ENCODE results near the gene CCDC197. TPM values are rescaled to one million over a fixed set of nuclear protein-coding genes. Genes with fewer than 3 reads are reported as not detected.

The CCDC197 gene
- total RNA-seq, 1 experiment from 2014 or later = not detected

DNA sequence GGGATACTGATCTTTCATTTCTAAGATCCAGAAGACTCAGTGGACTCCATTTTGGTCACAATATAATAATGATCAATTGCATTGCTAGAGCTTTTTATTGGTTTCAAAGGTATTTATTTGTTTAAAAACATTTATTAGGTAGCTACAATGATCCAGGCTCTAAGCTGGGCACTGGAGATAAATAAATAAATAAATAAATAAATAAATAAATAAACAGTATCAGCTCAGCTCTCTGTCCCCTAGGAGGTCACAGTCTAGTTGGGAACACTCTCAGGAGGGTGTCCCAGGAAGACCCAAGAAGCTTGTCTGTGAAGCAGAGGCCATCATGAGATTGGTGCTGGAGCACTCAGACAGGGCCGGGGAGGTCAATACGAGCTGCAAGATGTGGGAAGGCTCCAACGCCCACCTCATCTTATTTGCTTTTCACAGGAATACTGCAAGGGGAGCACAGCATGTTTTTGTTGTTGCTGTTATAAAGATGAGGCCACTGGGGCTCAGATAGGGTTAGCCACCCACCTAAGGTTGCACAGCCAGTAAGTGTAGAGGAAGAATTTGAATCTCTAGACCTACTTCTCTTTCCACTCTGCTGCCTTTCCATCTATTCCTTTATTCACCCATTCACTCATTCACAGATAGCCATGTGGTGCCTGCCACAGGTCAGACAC is 36.2 kb upstream of the CCDC197 start:
- DNase-seq (ENCODE audit: low read depth) = no peak

DNA sequence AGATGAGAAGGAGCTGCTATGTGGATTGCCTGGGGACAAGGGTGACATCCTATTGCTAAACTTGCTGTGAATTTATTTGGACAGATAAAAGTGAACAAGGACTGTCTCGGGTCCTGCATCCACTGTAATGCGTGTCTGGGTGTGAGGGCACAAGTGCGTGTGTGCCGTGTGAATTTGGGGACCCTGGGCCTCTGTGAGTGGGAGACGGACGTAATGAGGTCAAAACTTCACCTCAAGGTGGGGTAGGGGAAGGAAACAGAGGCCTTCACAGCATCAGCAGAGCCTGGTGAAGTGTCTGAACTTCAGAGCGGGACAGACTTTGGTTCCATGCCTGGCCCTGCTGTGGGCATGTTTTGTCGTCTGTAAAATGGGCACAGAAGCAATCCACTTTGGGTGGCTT is 35.5 kb upstream of the CCDC197 start:
- no peak for DNase-seq (ENCODE audit: low read depth)

DNA sequence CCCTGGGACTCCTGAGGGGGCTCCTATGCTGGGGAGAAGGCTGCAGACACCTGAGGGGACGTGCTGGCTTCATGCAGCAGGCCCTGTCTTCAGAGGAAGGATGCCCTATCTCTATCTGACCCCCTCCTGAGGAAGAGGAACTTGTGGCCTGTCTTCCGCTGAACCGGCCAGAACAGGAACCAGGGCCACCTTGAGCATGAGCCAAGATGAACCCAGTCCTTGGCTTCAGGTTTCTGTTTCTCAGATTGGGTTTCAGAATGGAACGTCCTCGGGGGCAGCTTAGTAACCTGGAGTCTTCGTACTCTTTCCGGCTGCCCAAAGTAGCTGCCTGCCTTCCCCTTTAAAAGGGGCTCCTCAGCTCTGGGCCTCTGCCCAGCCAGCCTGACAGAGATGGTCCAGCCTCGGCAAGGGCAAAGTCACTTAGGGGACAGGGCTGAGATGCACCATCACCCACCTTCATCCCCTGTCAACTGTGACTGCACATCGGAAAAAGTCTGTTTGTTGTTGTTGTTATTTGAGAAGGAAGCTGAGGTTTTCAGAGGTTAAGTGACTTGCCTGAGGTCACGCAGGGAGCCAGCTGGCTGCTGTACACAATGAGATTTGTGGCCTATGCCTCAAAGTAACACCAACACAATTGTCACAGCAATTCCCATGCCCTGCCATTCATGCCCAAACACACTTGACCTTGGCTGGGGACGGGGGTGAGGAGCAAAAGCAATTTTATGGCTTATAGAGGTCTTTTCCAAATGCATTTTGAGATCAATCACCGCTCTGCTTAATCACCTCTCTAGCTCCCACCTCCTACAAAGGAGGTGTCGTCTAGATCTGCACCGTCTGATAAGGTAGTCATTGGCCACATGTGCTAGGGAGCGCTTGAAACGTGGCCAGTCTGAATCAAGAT is 34.1 kb upstream of the CCDC197 start:
- DNase-seq (ENCODE audit: low read depth) = peak; percentile 26

DNA sequence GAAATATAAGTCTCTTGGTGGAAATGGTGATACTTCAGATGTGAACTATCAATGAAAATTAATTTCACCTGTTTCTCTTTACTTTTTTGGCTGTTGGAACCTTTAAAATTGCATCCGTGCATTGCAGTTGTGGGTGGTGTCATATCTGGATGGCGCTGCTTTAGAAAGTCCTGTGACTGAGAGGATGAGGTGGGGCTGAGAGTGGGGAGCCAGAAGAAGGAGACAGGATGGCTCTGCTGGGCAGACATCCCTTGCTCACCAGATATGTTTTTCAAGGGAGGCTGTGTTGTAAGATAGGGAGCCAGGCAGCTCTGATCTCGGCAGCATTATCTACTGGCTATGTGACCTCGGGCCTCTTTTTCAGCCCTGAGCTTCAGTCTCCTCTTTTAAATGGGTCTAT is 33.4 kb upstream of the CCDC197 start:
- DNase-seq (ENCODE audit: low read depth) = no peak

DNA sequence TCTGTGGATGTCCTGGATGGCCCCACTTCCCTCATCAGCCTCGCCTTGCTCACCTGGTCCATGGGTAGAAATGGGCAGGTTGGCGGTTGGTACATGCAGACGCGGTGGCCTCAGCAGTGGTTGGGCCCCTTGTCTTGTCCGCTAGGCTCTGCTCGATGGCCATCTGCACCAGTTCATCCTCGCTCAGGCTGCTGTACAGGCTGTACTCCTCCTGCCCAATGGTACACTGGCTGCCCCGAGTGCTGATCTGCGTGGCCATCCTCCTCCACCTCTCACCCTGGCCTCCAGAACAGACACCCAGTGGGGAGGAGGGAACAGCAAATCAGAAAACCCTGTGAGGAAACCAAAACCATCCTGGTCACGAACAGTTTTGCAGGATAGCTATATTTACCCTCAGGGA is 32.8 kb upstream of the CCDC197 start:
- DNase-seq (ENCODE audit: low read depth) = no peak

- no peak for DNase-seq (ENCODE audit: low read depth)
Observed at GRCh38 chr14:93964820-93965286, 32.2 kb upstream of the CCDC197 start.

DNA sequence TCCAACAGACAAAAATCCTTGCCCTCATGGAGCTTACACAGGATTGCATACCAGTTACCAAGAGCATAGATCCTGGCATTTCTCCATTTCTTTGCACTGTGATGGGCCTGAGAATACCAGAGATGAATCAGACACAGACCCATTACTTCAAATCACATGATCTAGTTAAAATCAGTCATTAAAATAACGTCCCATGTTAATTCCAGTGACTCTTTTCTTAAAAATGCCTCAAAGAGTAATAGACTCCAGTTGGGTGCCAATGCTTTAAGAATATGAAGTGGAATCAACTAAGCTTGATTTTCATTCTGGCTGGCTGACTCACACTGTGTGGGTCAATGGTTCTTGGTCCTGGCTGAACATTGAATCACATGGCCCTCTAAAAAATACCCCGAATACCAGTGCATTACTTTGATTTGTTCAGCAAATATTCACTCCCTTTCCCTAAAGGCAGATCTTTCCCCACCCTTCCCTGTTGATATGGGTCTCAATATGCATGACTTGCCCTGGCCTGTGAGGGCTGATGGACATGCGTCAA is 31.7 kb upstream of the CCDC197 start:
- peak; percentile 79 for DNase-seq (ENCODE audit: low read depth)

DNA sequence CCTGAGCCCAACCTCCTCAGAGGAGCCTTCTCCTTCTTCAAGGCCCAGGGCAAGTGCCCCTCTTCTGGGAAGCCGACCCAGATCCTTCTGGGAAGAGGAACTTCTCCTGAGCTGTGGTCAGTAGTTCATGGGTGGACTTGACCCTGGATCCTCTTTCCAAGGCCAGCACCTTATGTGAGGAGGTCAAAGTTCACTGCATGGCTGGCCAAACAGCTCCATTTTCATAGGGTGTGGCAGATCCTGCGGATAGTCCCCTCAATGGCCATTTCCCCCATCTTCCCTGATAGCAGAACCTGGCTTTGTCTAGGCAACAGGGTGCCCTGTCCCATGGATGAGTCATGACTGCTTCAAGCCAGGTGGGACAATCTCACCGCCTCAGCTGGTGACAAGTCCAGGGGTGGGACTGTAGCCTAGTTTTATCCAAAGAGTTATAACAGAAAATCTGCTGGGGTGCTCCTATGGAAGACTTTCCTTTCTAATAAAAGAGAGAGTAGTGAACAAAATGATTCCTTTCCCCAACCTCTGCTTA is 31.1 kb upstream of the CCDC197 start:
- no peak for DNase-seq (ENCODE audit: low read depth)

DNA sequence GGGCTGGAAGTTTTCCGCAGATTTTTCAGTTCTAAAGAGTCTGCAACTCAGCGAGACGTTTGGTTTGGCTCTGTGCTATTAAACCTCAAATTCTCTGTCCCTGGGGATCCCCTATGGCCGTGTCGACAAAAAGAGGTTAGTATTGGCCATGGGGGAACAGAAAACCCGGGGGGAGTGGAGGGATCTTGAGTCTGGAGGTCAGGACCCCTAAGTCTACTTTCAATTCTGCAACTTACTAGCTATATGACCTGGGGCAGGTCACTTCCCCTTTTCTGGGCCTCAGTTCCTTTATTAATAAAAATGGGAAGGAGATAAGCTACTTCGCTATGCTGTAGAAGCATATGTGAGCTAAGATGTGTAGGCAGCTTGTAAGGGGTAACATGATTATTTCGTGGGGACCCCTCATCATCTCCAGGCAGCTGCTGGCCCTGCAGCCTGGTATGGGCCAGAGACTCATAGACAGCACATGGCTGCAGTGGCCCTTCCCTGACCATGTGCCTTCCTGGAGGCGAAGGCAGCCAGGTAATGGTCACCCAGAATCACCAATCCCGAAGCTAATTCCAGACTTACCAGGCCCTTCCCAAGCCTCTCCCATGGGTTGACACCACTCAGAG is 29.4 kb upstream of the CCDC197 start:
- no peak for DNase-seq (ENCODE audit: low read depth)

DNA sequence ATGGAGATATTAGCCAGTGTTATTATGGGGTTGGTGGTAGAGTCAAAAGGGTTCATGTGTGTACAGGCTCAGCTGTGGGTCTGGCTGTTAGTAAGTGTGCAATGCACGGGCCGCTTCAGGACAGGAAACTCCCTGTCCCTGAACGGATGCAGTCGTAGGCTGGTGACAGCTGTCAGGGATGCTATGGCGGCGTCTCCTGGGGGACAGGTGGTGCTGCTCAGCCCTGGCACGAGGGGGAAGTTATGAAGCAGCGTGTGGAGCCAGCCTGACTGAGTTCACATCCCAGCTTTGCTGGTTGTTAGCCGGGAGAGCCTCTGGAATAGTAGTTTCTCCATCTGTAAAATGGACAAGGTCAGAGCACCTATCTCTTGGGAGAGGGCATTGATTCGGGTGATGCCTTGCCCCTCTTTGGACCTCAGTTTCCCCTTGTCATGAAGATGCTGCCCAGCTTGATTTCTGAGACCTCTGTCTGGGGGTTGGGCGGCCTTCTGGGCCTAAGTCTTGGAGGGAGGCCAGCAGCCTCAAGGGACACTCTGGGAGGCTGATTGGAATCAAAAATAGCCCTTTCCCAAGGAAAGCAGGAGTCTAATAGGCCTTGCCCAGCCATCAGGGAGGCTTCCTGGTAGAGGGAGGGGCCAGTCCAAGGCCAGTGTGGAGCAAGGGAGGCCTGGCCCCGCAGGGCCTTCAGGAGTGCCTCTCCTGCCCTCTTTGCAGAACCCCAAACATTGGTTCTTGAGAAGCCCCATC is 27.8 kb upstream of the CCDC197 start:
- no peak for DNase-seq (ENCODE audit: low read depth)

GRCh38 chr14:93970585-93970964 is 26.5 kb upstream of the CCDC197 start:
- DNase-seq (ENCODE audit: low read depth) = peak; percentile 20

DNA sequence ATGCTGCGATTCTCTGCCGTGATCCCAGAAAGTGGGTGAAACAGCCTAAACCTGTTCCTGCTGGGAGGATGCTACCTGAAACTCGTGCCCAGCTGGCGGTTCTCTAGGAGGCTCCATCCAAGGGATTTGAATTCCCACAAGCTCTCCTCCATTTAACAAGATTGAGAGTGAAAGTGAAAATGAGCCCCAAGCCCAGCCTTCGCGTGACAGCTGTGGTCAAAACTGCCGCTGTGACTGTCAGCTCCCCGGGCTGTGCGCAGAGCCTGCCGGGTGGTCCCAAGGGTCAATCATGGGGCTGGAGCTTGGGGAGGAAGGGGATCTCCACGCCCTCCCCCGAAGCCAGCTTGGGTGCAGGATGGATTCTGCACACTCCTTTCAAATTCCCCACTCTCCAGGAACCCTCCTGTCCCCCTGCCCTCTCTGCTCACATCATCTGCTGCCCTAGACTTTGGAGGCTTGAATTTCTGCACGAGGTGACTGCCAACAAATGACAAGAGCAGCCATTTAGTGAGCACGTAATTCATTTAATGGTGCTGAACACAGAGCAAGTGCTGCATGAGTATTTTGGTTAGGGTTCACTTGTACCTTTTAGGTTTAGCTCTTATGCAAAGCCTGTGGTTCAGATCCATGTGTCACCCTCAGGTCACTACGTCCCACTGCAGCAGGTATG is 26.0 kb upstream of the CCDC197 start:
- DNase-seq (ENCODE audit: low read depth) = no peak

DNA sequence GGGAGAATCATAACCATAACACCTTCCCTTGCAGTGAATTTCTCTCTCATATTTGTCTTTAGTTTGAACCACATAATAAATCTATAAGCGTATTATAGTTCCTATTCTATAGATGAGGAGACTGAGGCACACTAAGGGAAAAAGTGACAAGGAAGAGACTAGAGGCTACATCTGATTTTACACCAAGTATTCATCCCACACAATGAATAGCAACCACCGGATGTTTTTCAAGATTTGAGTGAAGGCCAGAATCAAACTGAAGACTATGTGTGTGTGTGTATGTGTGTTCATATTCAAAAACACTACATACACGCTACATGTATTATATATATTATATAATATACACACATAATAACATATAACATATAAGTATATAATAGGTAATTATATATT is 25.5 kb upstream of the CCDC197 start:
- DNase-seq (ENCODE audit: low read depth) = no peak

DNA sequence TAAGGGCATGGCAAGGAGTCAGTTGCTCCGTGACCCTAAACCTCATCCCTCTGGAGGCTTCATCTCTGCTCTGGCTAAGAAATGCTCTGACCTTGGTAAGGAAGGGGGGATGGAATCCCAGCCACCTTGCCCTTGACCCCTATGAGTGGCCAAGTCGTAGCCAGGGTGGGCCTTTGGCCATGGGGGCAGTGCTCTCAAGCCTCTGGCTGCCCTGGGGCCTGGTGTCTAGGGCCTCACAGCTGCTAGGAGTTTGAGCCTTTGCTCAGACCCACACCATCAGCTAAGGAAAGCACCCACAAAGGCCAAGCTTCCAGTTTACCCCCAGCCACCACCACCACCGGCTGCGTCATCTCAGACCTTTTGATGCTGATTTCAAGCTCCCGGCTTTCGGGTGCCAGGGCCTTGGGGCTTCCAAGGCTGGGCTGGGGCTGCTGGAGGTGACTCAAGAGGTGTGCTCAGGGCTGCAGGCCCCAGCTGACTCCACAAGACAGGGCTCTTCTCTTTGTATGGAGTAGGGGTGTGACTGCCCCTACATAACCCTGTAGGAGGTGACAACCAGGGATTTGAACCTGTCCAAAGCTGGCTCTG is 24.4 kb upstream of the CCDC197 start:
- DNase-seq (ENCODE audit: low read depth) = no peak

DNA sequence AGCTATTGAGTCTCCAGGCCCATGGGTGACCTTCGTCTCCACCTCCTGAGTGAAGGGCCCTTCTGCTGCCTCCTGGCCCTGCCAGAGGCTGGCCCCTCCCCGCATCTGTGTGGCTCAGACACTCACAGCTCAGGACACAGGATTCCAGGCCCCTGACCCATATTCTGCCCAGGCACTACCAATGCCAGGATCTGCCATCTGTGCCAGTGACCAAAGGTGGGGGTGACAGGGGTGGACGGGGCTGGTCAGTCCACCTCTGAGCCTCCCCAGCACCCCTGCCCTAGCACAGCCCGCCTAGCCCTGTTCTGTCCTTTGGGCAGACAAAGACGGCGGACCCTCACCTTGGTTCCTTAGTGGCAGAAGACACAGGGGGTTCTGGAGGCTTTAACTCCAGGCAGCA is 23.5 kb upstream of the CCDC197 start:
- DNase-seq (ENCODE audit: low read depth) = no peak

GRCh38 chr14:93974299-93974698 is 22.8 kb upstream of the CCDC197 start:
- no peak for DNase-seq (ENCODE audit: low read depth)

GRCh38 chr14:93974833-93975232 is 22.3 kb upstream of the CCDC197 start:
- DNase-seq (ENCODE audit: low read depth) = no peak

DNA sequence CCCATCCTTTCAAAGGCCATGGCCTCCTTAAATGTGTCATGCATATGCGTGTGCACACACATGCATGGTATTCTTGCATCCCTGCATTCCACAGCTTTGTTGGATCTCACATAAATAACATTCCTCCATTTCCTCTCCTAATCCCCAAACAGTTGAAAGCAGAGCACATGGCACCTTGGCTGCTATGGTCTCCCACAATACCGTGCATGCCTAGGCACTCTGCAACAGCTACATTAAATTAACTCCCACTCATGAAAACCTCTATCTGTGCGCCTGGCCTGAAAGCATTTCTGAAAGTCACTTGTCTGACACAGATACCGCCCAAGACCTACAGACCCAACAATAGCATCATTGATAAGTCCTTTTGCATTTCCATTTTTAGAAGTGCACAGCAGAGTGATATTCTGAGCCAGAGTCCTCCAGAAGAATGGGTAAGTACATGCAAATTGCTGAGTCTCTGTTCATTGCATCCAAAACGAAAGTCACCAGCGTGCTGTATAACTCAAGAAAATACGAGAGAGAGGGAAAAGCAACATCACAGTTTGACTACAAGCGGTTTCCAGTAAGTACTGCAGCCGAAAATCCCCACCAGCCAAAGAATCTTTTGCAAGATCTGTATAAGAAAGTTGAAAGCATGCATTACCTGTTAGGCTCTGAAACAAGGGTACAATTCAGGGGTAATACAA is 21.2 kb upstream of the CCDC197 start:
- no peak for DNase-seq (ENCODE audit: low read depth)

- no peak for DNase-seq (ENCODE audit: low read depth)
Observed at GRCh38 chr14:93976477-93977057, 20.5 kb upstream of the CCDC197 start, which contains the start of gene ASB2. Gene ASB2, minus strand, starts transcription at chr14:93976570. Its CDS starts 12,031 bp downstream, at chr14:93964539.
